HepG2 (cell line): ENCODE data around the gene SH2D7. TPM values are rescaled to one million over a fixed set of nuclear protein-coding genes. Genes with fewer than 3 reads are reported as not detected.

Experiments used
- ATAC-seq: fragments of 200-7000 bp; cut with Tn5 transposase; 3 replicates; pipeline ENCODE4 v1.9.1; 2020; ENCODE audit warnings: mild to moderate bottlenecking, moderate library complexity
- BruUV-seq: library from RNA; stranded (reverse); fragments of 400-500 nt; replicated peaks from 2 replicates; lab custom pipeline; 2021; lab: Mats Ljungman, UMichigan
- CTCF ChIA-PET: fragments of 300-600 bp; formaldehyde crosslinking; extraction: SDS; loops from one replicate; lab custom pipeline; 2021; ENCODE audit warnings: low total read pairs, inconsistent platforms, low intra/inter-chr PET ratio; lab: Yijun Ruan, JAX
- POLR2A ChIA-PET: fragments of 350-600 bp; sonication (Branson Sonifier 250); formaldehyde crosslinking; loops from one replicate; lab custom pipeline; 2020; ENCODE audit warnings: antibody characterized with exemption, inconsistent platforms; lab: Yijun Ruan, JAX
- DNase-seq: peaks from one replicate; pipeline ENCODE4 v3.0.0-alpha.2; 2015; ENCODE audit warnings: low spot score
- FAIRE-seq: peaks from 3 replicates; lab custom pipeline; 2011; peaks lifted over from hg19 to GRCh38; lab: Jason Lieb, UNC
- H2AFZ ChIP-seq: one replicate; pipeline ENCODE4 v1.6.1; 2011; ENCODE audit warnings: low read length, inconsistent platforms
- H3K27ac ChIP-seq: fragments of 300-600 bp; 3 replicates; pipeline ENCODE4 v1.8.0; 2011; ENCODE audit warnings: mixed run types, mild to moderate bottlenecking, mixed read lengths, low read length, inconsistent platforms; ENCODE audit not compliant: insufficient read depth; ENCODE audit errors: extremely low read length
- H3K27me3 ChIP-seq, 2 experiments: fragments of 200-600 bp in 1 of 2; 2 replicates in 1 of 2; 3 replicates in 1 of 2; pipeline versions ENCODE4 v1.6.0 to v1.8.0; 2011; ENCODE audit warnings: low read length in 2 of 2, mild to moderate bottlenecking in 2 of 2, moderate library complexity in 2 of 2, inconsistent platforms in 1 of 2; ENCODE audit not compliant: insufficient read depth in 2 of 2, control insufficient read depth in 1 of 2
- H3K36me3 ChIP-seq, 2 experiments: fragments of 200-600 bp in 1 of 2; replicated peaks in 1 of 2; 2 replicates in 1 of 2; 3 replicates in 1 of 2; pipeline versions ENCODE4 v1.5.1 to v1.8.0; 2011; ENCODE audit warnings: low read length in 2 of 2, inconsistent platforms in 1 of 2; ENCODE audit not compliant: insufficient read depth in 2 of 2, control insufficient read depth in 1 of 2
- H3K4me1 ChIP-seq: 2 replicates; pipeline ENCODE4 v1.5.1; 2012; ENCODE audit warnings: low read length, inconsistent platforms; ENCODE audit not compliant: insufficient read depth
- H3K4me2 ChIP-seq: 2 replicates; pipeline ENCODE4 v1.6.0; 2011; ENCODE audit warnings: low read depth, low read length, inconsistent platforms
- H3K4me3 ChIP-seq, 3 experiments: fragments of 200-600 bp in 1 of 3; sonication (generic), shearing (Covaris generic) in 1 of 3; replicated peaks in 1 of 3; 2 replicates each; pipeline ENCODE4 v1.5.1; 2011 to 2016; ENCODE audit warnings: low read length in 3 of 3, inconsistent platforms in 2 of 3, low read depth in 2 of 3, mild to moderate bottlenecking in 2 of 3, control low read depth in 1 of 3, mixed read lengths in 1 of 3; ENCODE audit not compliant: insufficient read depth in 1 of 3
- H3K79me2 ChIP-seq: one replicate; pipeline ENCODE4 v1.6.1; 2011; ENCODE audit warnings: low read length, inconsistent platforms; ENCODE audit not compliant: insufficient read depth
- H3K9ac ChIP-seq: 2 replicates; pipeline ENCODE4 v1.6.0; 2011; ENCODE audit warnings: mild to moderate bottlenecking, low read depth, low read length, inconsistent platforms; ENCODE audit not compliant: insufficient read depth
- H3K9me3 ChIP-seq: 2 replicates; pipeline ENCODE4 v1.5.1; 2012; ENCODE audit warnings: mild to moderate bottlenecking, low read length
- H4K20me1 ChIP-seq: 2 replicates; pipeline ENCODE4 v1.6.0; 2011; ENCODE audit warnings: inconsistent platforms, mild to moderate bottlenecking, low read length, moderate library complexity; ENCODE audit not compliant: insufficient read depth
- CSRNP2 ChIP-seq: sonication (generic); formaldehyde crosslinking; conservative IDR thresholded peaks from 2 replicates; pipeline ENCODE4 v1.8.0; 2022; ENCODE audit warnings: low read depth, missing genetic modification reagents
- ISX ChIP-seq: sonication (generic); formaldehyde crosslinking; conservative IDR thresholded peaks from 2 replicates; pipeline ENCODE4 v1.5.0; 2020; ENCODE audit warnings: missing genetic modification reagents
- LCORL ChIP-seq, 2 experiments: fragments of 450-650 bp in 1 of 2; sonication (generic) in 1 of 2; formaldehyde crosslinking in 1 of 2; IDR thresholded peaks; 2 replicates each; pipeline versions ENCODE4 v1.5.0 to v1.6.1; 2017 to 2020; ENCODE audit warnings: antibody characterized with exemption in 1 of 2, missing genetic modification reagents in 1 of 2
- MLLT10 ChIP-seq: sonication (generic); formaldehyde crosslinking; IDR thresholded peaks from 2 replicates; pipeline ENCODE4 v1.4.0; 2020; ENCODE audit warnings: missing genetic modification reagents
- NR2C2 ChIP-seq: sonication (generic); formaldehyde crosslinking; IDR thresholded peaks from 2 replicates; pipeline ENCODE4 v1.4.0; 2020; ENCODE audit warnings: missing genetic modification reagents, mild to moderate bottlenecking, moderate library complexity, borderline replicate concordance
- NR2F2 ChIP-seq: IDR thresholded peaks from 2 replicates; pipeline ENCODE4 v1.6.1; 2012; ENCODE audit warnings: low read depth, inconsistent platforms, borderline replicate concordance
- PHF8 ChIP-seq: sonication (generic); formaldehyde crosslinking; IDR thresholded peaks from 2 replicates; pipeline ENCODE4 v1.5.0; 2020; ENCODE audit warnings: missing genetic modification reagents
- POGZ ChIP-seq: sonication (generic); formaldehyde crosslinking; IDR thresholded peaks from 2 replicates; pipeline ENCODE4 v1.4.0; 2020; ENCODE audit warnings: mild to moderate bottlenecking, missing genetic modification reagents
- SALL1 ChIP-seq: sonication (generic); formaldehyde crosslinking; IDR thresholded peaks from 2 replicates; pipeline ENCODE4 v1.8.0; 2022; ENCODE audit warnings: mild to moderate bottlenecking, missing genetic modification reagents
- SOX6 ChIP-seq, 2 experiments: fragments of 450-650 bp in 1 of 2; sonication (generic) in 1 of 2; formaldehyde crosslinking in 1 of 2; IDR thresholded peaks; 2 replicates each; pipeline versions ENCODE4 v1.4.0 to v1.6.1; 2017 to 2020; ENCODE audit warnings: antibody characterized with exemption in 1 of 2, mild to moderate bottlenecking in 1 of 2, missing genetic modification reagents in 1 of 2
- ZNF292 ChIP-seq: sonication (generic); formaldehyde crosslinking; IDR thresholded peaks from 2 replicates; pipeline ENCODE4 v1.8.1; 2022; ENCODE audit warnings: mild to moderate bottlenecking, low read depth, missing genetic modification reagents, borderline replicate concordance
- ZNF644 ChIP-seq: IDR thresholded peaks from 2 replicates; pipeline ENCODE4 v1.6.1; 2016; ENCODE audit warnings: low read depth
- WGBS: methylation state at CpG from one replicate; pipeline ENCODE4 v1.1.6; 2017; ENCODE audit warnings: low lambda C conversion rate; 5-methylcytosine and 5-hydroxymethylcytosine counted together
- in situ Hi-C: cut with HindIII; loops from 2 replicates; pipeline ENCODE4 v1.10.0; 2017; ENCODE audit warnings: low pct_unique_long_range_greater_than_20kb; ENCODE audit not compliant: extremely low pct_ligation_motif_present
- intact Hi-C: fragments of 100-400 bp; cut with micrococcal nuclease; formaldehyde crosslinking; loops from one replicate; pipeline ENCODE4 v1.10.0; 2022; ENCODE audit not compliant: unreplicated experiment
- polyA plus RNA-seq, 8 experiments: library from polyadenylated mRNA; depleted of rRNA in 3 of 8; stranded (reverse) in 7 of 8; unstranded in 1 of 8; fragments of >200 nt; fragmentation: Illumina TruSeq in 4 of 8; extraction: Trizol in 4 of 8; gene quantifications; 2 replicates each; pipeline versions ENCODE4 v1.2.1 to v1.2.3, GENCODE V29; 2011 to 2016; ENCODE audit warnings: low read depth in 4 of 8, missing spikeins in 1 of 8, mixed read lengths in 1 of 8; ENCODE audit not compliant: insufficient read depth in 1 of 8
- total RNA-seq, 5 experiments: library from RNA; depleted of rRNA; stranded (reverse); fragments of >200 nt; fragmentation: Illumina TruSeq; extraction: Trizol; gene quantifications; 2 replicates each; pipeline ENCODE4 v1.2.3, GENCODE V29; 2016; ENCODE audit warnings: low read depth in 1 of 5
- TF ChIP-seq, protein P1 (sequence below): sonication (generic); formaldehyde crosslinking; IDR thresholded peaks from 2 replicates; pipeline ENCODE4 v1.4.0; 2020; ENCODE audit warnings: mild to moderate bottlenecking, missing genetic modification reagents
- TF ChIP-seq, protein P2 (sequence below): conservative IDR thresholded peaks from 2 replicates; pipeline ENCODE4 v1.6.1; 2018; ENCODE audit warnings: missing genetic modification reagents

The SH2D7 gene
- total and polyA plus RNA-seq, 2 of the 13 experiments (the other 11 are each of a cell fraction or from before 2014, with no cell fraction given): not detected

- TF ChIP-seq, protein P1, sequence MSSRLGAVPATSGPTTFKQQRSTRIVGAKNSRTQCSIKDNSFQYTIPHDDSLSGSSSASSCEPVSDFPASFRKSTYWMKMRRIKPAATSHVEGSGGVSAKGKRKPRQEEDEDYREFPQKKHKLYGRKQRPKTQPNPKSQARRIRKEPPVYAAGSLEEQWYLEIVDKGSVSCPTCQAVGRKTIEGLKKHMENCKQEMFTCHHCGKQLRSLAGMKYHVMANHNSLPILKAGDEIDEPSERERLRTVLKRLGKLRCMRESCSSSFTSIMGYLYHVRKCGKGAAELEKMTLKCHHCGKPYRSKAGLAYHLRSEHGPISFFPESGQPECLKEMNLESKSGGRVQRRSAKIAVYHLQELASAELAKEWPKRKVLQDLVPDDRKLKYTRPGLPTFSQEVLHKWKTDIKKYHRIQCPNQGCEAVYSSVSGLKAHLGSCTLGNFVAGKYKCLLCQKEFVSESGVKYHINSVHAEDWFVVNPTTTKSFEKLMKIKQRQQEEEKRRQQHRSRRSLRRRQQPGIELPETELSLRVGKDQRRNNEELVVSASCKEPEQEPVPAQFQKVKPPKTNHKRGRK (CRISPR knock-in tag): no peak
- no peak for TF ChIP-seq PHF8 (CRISPR knock-in tag)
- TF ChIP-seq ISX: no peak
Measured at GRCh38 chr15:78054966-78055365, 37.4 kb upstream of the SH2D7 start (continued).

GRCh38 chr15:78055919-78056713, 36.2 kb upstream of the SH2D7 start:
- CTCF ChIA-PET: no interaction called here
- DNase-seq: peak; percentile 67
- peak; percentile 68 for FAIRE-seq
- H2AFZ ChIP-seq: no peak overlapping the region
- peaks cover 4% of the 10 kb centered on the region; the same call in 1 of the 2 replicates for H4K20me1 ChIP-seq
- no peaks in the 10 kb centered on the region for H3K9me3 ChIP-seq
- H3K36me3 ChIP-seq: peaks cover 2 to 7% of the 10 kb centered on the region in 2 experiments; a peak in 2 of 5 replicates
- in situ Hi-C loops (no loop called here), intact Hi-C loops (loop anchor here (1.0 kb wide), 1 partner anchor 9 kb away; no protein-coding TSS in a partner anchor)
- ATAC-seq: peak; percentile 99
- no peaks in the 10 kb centered on the region for H3K27me3 ChIP-seq
- peak overlapping the region in 1 of 3 experiments; percentile 49; a peak in 1 of 6 replicates for H3K4me3 ChIP-seq
- H3K4me2 ChIP-seq: peak overlapping the region; percentile 73
- WGBS: 10% methylated on average over 1 of the region's 2 CpGs
- H3K79me2 ChIP-seq: peaks cover 30% of the 10 kb centered on the region
- H3K4me1 ChIP-seq: peaks cover 52% of the 10 kb centered on the region
- BruUV-seq: no TSS peak
- POLR2A ChIA-PET: interaction anchor here (0.7 to 1.4 kb wide), 3 partner anchors 9 to 255 kb away, joined by 3 to 6 read pairs (median 3); no protein-coding TSS in a partner anchor
- H3K27ac ChIP-seq: peak overlapping the region; percentile 53
- no peak overlapping the region for H3K9ac ChIP-seq
- no peak for TF ChIP-seq POGZ (CRISPR knock-in tag)
- peak; percentile 16; the same call in 1 of the 2 replicates for TF ChIP-seq ZNF644 (CRISPR knock-in tag)
- TF ChIP-seq NR2C2 (CRISPR knock-in tag): peak; percentile 20; the same call in 1 of the 2 replicates
- TF ChIP-seq LCORL (IDR thresholded peaks at IDR 0.05): no peak
- TF ChIP-seq LCORL (CRISPR knock-in tag; IDR thresholded peaks at IDR 0.05): peak; percentile 47; the same call in 1 of the 2 replicates
- peak; percentile 44; the same call in 1 of the 2 replicates for TF ChIP-seq SALL1 (CRISPR knock-in tag)
- peak; percentile 58; the same call in 1 of the 2 replicates for TF ChIP-seq NR2F2
- no peak for TF ChIP-seq SOX6 (IDR thresholded peaks at IDR 0.05)
- peak; percentile 56 for TF ChIP-seq SOX6 (CRISPR knock-in tag; IDR thresholded peaks at IDR 0.05)
- TF ChIP-seq CSRNP2 (CRISPR knock-in tag): no peak
- TF ChIP-seq ZNF292 (CRISPR knock-in tag): peak; percentile 96
- TF ChIP-seq, protein P2, sequence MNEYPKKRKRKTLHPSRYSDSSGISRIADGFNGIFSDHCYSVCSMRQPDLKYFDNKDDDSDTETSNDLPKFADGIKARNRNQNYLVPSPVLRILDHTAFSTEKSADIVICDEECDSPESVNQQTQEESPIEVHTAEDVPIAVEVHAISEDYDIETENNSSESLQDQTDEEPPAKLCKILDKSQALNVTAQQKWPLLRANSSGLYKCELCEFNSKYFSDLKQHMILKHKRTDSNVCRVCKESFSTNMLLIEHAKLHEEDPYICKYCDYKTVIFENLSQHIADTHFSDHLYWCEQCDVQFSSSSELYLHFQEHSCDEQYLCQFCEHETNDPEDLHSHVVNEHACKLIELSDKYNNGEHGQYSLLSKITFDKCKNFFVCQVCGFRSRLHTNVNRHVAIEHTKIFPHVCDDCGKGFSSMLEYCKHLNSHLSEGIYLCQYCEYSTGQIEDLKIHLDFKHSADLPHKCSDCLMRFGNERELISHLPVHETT (CRISPR knock-in tag): no peak
- TF ChIP-seq, protein P1 (CRISPR knock-in tag): no peak
- TF ChIP-seq MLLT10 (CRISPR knock-in tag): no peak
